ENCODE measurements around the gene ZCCHC7.

GRCh38 chr9:37148181-37148580 lies 27.8 kb downstream of the ZCCHC7 start:
- TF ChIP-seq CTCF (conservative IDR thresholded peaks at IDR 0.05; ENCODE audit: low read depth, low read length) (no peak), EZH2 (IDR thresholded peaks at IDR 0.05; ENCODE audit: borderline replicate concordance, low read depth, low read length, poor library complexity, severe bottlenecking) (no peak)

All from A673 (cell line).